ENCODE measurements around the gene CA12.

Gene CA12

DNA sequence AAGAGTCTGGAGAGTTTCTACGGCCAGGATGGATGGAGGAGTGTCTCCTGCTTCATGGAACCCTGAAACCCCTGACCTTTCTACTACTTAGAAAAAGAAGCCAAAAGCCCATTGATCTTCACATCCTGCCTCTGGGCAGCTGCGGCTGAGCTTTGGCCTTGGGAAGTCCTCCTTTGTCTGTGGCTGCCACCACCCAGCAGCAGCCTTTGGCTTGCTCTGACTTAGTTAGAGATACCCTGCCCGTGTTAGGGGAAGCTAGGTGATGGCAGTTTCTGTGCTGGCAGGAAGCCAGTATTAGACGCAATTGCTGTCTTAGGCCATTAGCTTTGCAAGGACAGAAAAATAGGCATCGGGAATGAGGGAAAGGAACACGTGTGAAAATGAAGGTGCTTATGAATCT lies 85.5 kb downstream of the CA12 start:
- H3K36me3 ChIP-seq (ENCODE audit: control insufficient read depth in 1 of 2, insufficient read depth in 2 of 2, low read length in 2 of 2): peaks cover 0 to 4% of the 10 kb centered on the region in 2 donors
- no peak overlapping the region for H3K27ac ChIP-seq (ENCODE audit: low read depth, low read length)
- peaks cover 0 to 5% of the 10 kb centered on the region in 2 donors for H3K4me1 ChIP-seq (ENCODE audit: control insufficient read depth in 1 of 2, insufficient read depth in 2 of 2, low read length in 2 of 2)
- H3K9me3 ChIP-seq (ENCODE audit: control insufficient read depth in 1 of 2, low read length in 2 of 2): no peaks in the 10 kb centered on the region
- H3K4me3 ChIP-seq (ENCODE audit: low read depth in 1 of 2, low read length in 2 of 2): no peak overlapping the region
- H3K27me3 ChIP-seq (ENCODE audit: control insufficient read depth in 1 of 2, insufficient read depth in 2 of 2, low read length in 2 of 2): no peaks in the 10 kb centered on the region
- H3K9ac ChIP-seq (ENCODE audit: low read depth in 1 of 2, low read length in 2 of 2): no peak overlapping the region

DNA sequence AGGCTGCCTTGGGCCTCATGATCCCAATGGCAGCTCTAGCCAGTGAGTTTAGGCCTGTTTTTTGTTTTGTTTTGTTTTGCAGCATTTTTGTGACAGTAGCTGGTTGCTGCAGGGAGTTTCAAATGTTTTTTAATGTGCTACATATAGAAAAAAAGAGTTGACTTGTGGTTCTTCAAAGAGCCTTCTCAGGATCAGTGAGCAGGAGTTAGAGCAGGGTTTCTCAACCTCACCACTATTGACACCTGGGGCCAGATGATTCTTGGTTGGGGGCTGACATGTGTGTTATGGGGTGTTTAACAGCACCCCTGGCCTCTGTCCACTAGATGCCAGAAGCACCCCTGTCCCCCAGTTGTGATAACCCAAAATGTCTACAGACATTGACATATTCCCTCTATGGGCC lies 86.3 kb downstream of the CA12 start:
- Histone ChIP-seq H3K36me3 (ENCODE audit: control insufficient read depth in 1 of 2, insufficient read depth in 2 of 2, low read length in 2 of 2) (peaks cover 0 to 4% of the 10 kb centered on the region in 2 donors), H3K27ac (ENCODE audit: low read depth, low read length) (no peak overlapping the region)

DNA sequence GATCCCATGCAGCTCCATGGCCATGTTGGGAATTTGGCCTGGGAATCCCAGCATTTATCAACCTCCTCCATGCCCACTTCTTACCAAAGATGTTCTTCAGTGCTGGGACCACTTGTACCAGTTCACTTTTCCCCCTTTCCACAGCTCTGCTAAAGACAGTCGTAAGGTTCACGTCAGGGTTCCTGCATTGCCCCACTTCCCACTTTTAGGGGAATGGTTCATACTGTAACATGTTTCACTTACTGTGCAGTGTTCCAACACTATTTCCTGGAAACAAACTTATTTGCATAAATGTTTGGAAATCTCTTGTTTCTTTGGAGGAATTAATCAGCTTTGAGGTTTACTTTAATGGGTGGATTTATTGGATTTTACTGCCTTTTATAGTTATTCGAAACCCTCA lies 87.3 kb downstream of the CA12 start:
- H3K36me3 ChIP-seq (ENCODE audit: control insufficient read depth in 1 of 2, insufficient read depth in 2 of 2, low read length in 2 of 2): peaks cover 0 to 4% of the 10 kb centered on the region in 2 donors
- peaks cover 0 to 5% of the 10 kb centered on the region in 2 donors for H3K4me1 ChIP-seq (ENCODE audit: control insufficient read depth in 1 of 2, insufficient read depth in 2 of 2, low read length in 2 of 2)
- H3K27ac ChIP-seq (ENCODE audit: low read depth, low read length): no peak overlapping the region
- H3K9me3 ChIP-seq (ENCODE audit: control insufficient read depth in 1 of 2, low read length in 2 of 2): no peaks in the 10 kb centered on the region
- no peak overlapping the region for H3K4me3 ChIP-seq (ENCODE audit: low read depth in 1 of 2, low read length in 2 of 2)
- H3K9ac ChIP-seq (ENCODE audit: low read depth in 1 of 2, low read length in 2 of 2): no peak overlapping the region
- H3K27me3 ChIP-seq (ENCODE audit: control insufficient read depth in 1 of 2, insufficient read depth in 2 of 2, low read length in 2 of 2): no peaks in the 10 kb centered on the region

More for the DNA sequence above, 86.3 kb downstream of the CA12 start:
- no peaks in the 10 kb centered on the region for H3K27me3 ChIP-seq (ENCODE audit: control insufficient read depth in 1 of 2, insufficient read depth in 2 of 2, low read length in 2 of 2)
- H3K9ac ChIP-seq (ENCODE audit: low read depth in 1 of 2, low read length in 2 of 2): no peak overlapping the region
- H3K9me3 ChIP-seq (ENCODE audit: control insufficient read depth in 1 of 2, low read length in 2 of 2): no peaks in the 10 kb centered on the region
- no peak overlapping the region for H3K4me3 ChIP-seq (ENCODE audit: low read depth in 1 of 2, low read length in 2 of 2)
- H3K4me1 ChIP-seq (ENCODE audit: control insufficient read depth in 1 of 2, insufficient read depth in 2 of 2, low read length in 2 of 2): peaks cover 0 to 5% of the 10 kb centered on the region in 2 donors

DNA sequence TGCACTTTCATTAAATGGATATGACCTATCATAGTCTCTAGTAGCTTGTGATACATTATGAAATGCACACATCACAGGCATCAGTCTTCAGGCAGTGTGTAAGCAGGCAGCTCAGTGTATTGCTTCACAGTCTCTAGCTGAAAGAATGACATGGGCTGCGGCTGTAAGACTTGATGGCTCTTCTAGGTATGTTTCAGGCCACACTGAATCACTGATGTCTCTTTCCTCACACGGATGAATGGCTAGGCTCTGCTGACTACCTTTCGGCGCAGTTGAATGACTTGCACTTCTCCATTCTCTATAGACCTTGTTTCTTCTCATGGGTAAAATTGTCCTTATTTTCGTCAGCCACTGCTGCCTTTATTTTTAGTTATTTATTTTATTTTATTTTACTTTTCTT lies 88.9 kb downstream of the CA12 start:
- Histone ChIP-seq H3K27me3 (ENCODE audit: control insufficient read depth in 1 of 2, insufficient read depth in 2 of 2, low read length in 2 of 2) (no peaks in the 10 kb centered on the region), H3K36me3 (ENCODE audit: control insufficient read depth in 1 of 2, insufficient read depth in 2 of 2, low read length in 2 of 2) (peaks cover 0 to 4% of the 10 kb centered on the region in 2 donors), H3K4me1 (ENCODE audit: control insufficient read depth in 1 of 2, insufficient read depth in 2 of 2, low read length in 2 of 2) (peaks cover 0 to 5% of the 10 kb centered on the region in 2 donors), H3K27ac (ENCODE audit: low read depth, low read length) (no peak overlapping the region), H3K4me3 (ENCODE audit: low read depth in 1 of 2, low read length in 2 of 2) (no peak overlapping the region), H3K9ac (ENCODE audit: low read depth in 1 of 2, low read length in 2 of 2) (no peak overlapping the region), H3K9me3 (ENCODE audit: control insufficient read depth in 1 of 2, low read length in 2 of 2) (no peaks in the 10 kb centered on the region)

DNA sequence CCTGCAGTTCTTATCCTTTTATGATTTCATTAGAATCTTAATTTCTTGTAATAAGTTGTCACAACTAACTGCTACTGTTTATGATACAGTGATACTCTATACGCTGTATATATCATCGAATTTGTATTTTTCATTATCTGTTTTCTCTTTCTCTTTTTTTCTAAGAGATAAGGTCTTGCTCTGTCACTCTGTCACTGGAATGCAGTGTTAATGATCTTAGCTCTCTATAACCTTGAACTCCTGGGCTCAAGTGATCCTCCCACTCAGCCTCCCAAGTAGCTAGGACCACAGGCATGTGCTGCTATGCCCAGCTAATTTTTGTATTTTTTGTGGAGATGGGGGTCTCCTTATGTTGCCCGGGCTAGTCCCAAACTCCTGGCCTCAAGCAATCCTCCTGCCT lies 89.4 kb downstream of the CA12 start:
- H3K36me3 ChIP-seq (ENCODE audit: control insufficient read depth in 1 of 2, insufficient read depth in 2 of 2, low read length in 2 of 2): peaks cover 0 to 4% of the 10 kb centered on the region in 2 donors

DNA sequence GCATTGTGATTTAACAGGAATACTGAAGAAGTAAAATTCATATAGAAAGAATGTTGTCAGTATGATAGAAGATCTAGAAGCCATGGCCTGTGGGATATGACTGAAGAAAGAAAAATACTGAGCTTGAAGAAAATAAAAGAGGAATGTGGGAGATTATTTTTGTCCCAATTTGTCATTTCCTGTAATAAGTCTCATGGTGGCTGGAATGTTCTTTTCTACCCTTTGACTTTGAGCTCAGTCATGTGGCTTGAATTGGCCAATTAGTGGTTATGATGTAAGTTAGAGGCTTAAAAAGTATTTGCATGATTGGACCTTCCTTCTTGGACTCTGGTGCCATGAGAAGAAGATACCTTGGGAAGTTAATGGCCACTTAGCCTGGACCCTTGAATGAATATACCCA lies 90.1 kb downstream of the CA12 start:
- Histone ChIP-seq H3K27me3 (ENCODE audit: control insufficient read depth in 1 of 2, insufficient read depth in 2 of 2, low read length in 2 of 2) (no peaks in the 10 kb centered on the region), H3K4me3 (ENCODE audit: low read depth in 1 of 2, low read length in 2 of 2) (no peak overlapping the region), H3K4me1 (ENCODE audit: control insufficient read depth in 1 of 2, insufficient read depth in 2 of 2, low read length in 2 of 2) (peaks cover 0 to 5% of the 10 kb centered on the region in 2 donors), H3K9ac (ENCODE audit: low read depth in 1 of 2, low read length in 2 of 2) (no peak overlapping the region), H3K27ac (ENCODE audit: low read depth, low read length) (no peak overlapping the region), H3K9me3 (ENCODE audit: control insufficient read depth in 1 of 2, low read length in 2 of 2) (no peaks in the 10 kb centered on the region), H3K36me3 (ENCODE audit: control insufficient read depth in 1 of 2, insufficient read depth in 2 of 2, low read length in 2 of 2) (peaks cover 0 to 4% of the 10 kb centered on the region in 2 donors)

More for the DNA sequence above, 89.4 kb downstream of the CA12 start:
- Histone ChIP-seq H3K27me3 (ENCODE audit: control insufficient read depth in 1 of 2, insufficient read depth in 2 of 2, low read length in 2 of 2) (no peaks in the 10 kb centered on the region), H3K27ac (ENCODE audit: low read depth, low read length) (no peak overlapping the region), H3K4me3 (ENCODE audit: low read depth in 1 of 2, low read length in 2 of 2) (no peak overlapping the region), H3K9me3 (ENCODE audit: control insufficient read depth in 1 of 2, low read length in 2 of 2) (no peaks in the 10 kb centered on the region), H3K9ac (ENCODE audit: low read depth in 1 of 2, low read length in 2 of 2) (no peak overlapping the region), H3K4me1 (ENCODE audit: control insufficient read depth in 1 of 2, insufficient read depth in 2 of 2, low read length in 2 of 2) (peaks cover 0 to 5% of the 10 kb centered on the region in 2 donors)

DNA sequence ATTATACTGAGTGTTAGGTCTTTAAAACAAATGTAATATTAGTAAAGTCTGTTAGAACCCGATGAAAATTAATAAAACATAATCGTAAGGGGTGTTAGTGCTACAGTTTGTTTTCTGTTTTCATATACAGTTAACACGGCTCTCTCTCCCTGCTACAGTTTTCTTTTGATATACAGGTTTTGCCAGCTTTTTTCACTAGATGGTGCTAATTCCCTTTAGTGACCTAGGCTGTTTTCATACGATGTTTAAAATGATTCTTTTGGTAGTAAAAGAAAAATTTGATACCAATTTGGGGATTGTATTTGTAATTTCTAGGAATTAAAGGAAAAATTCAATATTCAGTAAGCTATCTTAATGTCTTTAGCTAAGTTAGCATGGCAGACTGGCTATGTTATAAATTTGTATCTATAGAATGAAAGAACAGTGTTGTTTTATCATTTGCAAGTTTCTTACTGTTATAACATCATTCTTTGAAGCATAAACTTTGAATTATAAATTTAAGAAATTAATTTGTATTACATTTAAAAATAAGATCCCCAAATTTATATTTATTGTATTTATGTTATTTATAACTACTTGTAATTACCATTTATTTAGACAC lies 92.8 kb downstream of the CA12 start:
- H3K4me1 ChIP-seq (ENCODE audit: control insufficient read depth in 1 of 2, insufficient read depth in 2 of 2, low read length in 2 of 2): no peaks in the 10 kb centered on the region
- H3K27ac ChIP-seq (ENCODE audit: low read depth, low read length): no peak overlapping the region
- H3K4me3 ChIP-seq (ENCODE audit: low read depth in 1 of 2, low read length in 2 of 2): no peak overlapping the region
- no peaks in the 10 kb centered on the region for H3K27me3 ChIP-seq (ENCODE audit: control insufficient read depth in 1 of 2, insufficient read depth in 2 of 2, low read length in 2 of 2)
- no peaks in the 10 kb centered on the region for H3K9me3 ChIP-seq (ENCODE audit: control insufficient read depth in 1 of 2, low read length in 2 of 2)
- peaks cover 0 to 4% of the 10 kb centered on the region in 2 donors for H3K36me3 ChIP-seq (ENCODE audit: control insufficient read depth in 1 of 2, insufficient read depth in 2 of 2, low read length in 2 of 2)
- H3K9ac ChIP-seq (ENCODE audit: low read depth in 1 of 2, low read length in 2 of 2): no peak overlapping the region

DNA sequence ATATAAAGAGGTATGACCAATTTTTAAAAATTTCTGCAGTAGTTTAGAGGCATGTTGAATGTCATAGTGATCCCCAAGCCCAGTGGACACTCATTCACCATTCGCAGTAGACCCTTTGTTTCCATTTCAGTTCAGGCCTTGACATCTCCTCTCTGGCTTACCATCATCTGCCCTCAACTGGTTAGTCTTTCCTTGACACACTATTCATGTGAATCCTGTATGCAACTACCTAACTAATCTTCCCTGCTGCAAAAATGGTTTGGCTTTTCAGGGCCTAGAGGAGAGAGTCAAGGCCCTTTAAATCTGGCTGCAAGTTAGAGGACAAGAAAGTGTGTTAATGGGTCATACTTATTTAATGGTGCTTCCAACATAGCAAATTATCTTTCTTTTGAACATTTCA lies 93.3 kb downstream of the CA12 start:
- H3K4me3 ChIP-seq (ENCODE audit: low read depth in 1 of 2, low read length in 2 of 2): no peak overlapping the region
- H3K36me3 ChIP-seq (ENCODE audit: control insufficient read depth in 1 of 2, insufficient read depth in 2 of 2, low read length in 2 of 2): peaks cover 0 to 4% of the 10 kb centered on the region in 2 donors
- H3K9me3 ChIP-seq (ENCODE audit: control insufficient read depth in 1 of 2, low read length in 2 of 2): no peaks in the 10 kb centered on the region
- H3K4me1 ChIP-seq (ENCODE audit: control insufficient read depth in 1 of 2, insufficient read depth in 2 of 2, low read length in 2 of 2): no peaks in the 10 kb centered on the region
- no peak overlapping the region for H3K9ac ChIP-seq (ENCODE audit: low read depth in 1 of 2, low read length in 2 of 2)
- H3K27me3 ChIP-seq (ENCODE audit: control insufficient read depth in 1 of 2, insufficient read depth in 2 of 2, low read length in 2 of 2): no peaks in the 10 kb centered on the region
- no peak overlapping the region for H3K27ac ChIP-seq (ENCODE audit: low read depth, low read length)

DNA sequence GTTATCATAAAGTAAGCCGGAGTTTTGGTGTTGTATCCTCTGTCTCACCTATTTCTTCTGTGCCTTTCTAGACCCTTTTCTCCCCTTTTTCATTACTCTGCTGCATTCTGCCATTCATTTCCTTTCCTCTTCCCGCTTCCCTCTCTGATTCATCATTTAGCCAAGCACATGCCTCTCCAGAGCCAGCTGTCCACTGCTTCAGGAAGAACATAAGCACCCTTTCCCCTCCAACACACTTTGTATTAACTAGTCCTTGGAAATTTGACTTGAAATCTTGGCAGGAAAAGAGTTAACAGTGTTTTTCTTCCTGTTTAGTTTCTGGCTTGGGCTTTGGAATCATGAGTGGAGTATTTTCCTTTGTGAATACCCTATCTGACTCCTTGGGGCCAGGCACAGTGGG lies 94.5 kb downstream of the CA12 start:
- Histone ChIP-seq H3K4me1 (ENCODE audit: control insufficient read depth in 1 of 2, insufficient read depth in 2 of 2, low read length in 2 of 2) (no peaks in the 10 kb centered on the region), H3K4me3 (ENCODE audit: low read depth in 1 of 2, low read length in 2 of 2) (no peak overlapping the region), H3K9me3 (ENCODE audit: control insufficient read depth in 1 of 2, low read length in 2 of 2) (no peaks in the 10 kb centered on the region), H3K27me3 (ENCODE audit: control insufficient read depth in 1 of 2, insufficient read depth in 2 of 2, low read length in 2 of 2) (no peaks in the 10 kb centered on the region), H3K36me3 (ENCODE audit: control insufficient read depth in 1 of 2, insufficient read depth in 2 of 2, low read length in 2 of 2) (peaks cover 0 to 4% of the 10 kb centered on the region in 2 donors), H3K9ac (ENCODE audit: low read depth in 1 of 2, low read length in 2 of 2) (no peak overlapping the region), H3K27ac (ENCODE audit: low read depth, low read length) (no peak overlapping the region)

DNA sequence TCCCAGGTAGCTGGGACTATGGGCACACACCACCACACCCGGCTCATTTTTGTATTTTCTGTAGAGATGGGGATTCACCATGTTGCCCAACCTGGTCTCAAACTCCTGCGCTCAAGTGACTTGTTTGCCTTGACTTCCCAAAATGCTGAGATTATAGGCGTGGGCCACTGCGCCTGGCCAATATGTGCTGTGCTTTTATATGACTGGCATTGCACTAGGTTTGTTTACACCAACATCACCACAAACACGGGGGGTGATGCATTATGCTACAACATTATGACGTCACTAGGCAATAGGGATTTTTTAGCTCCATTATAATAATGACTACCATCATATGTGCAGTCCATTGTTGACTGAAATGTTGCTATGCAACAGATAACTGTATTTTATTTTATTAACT lies 97.3 kb downstream of the CA12 start:
- H3K9me3 ChIP-seq (ENCODE audit: control insufficient read depth in 1 of 2, low read length in 2 of 2): no peaks in the 10 kb centered on the region
- H3K27me3 ChIP-seq (ENCODE audit: control insufficient read depth in 1 of 2, insufficient read depth in 2 of 2, low read length in 2 of 2): no peaks in the 10 kb centered on the region
- no peak overlapping the region for H3K4me3 ChIP-seq (ENCODE audit: low read depth in 1 of 2, low read length in 2 of 2)
- H3K36me3 ChIP-seq (ENCODE audit: control insufficient read depth in 1 of 2, insufficient read depth in 2 of 2, low read length in 2 of 2): peaks cover 4 to 7% of the 10 kb centered on the region in 2 donors
- H3K9ac ChIP-seq (ENCODE audit: low read depth in 1 of 2, low read length in 2 of 2): no peak overlapping the region
- no peaks in the 10 kb centered on the region for H3K4me1 ChIP-seq (ENCODE audit: control insufficient read depth in 1 of 2, insufficient read depth in 2 of 2, low read length in 2 of 2)
- H3K27ac ChIP-seq (ENCODE audit: low read depth, low read length): no peak overlapping the region
